ENCODE results near the gene SLC35F3.

DNA sequence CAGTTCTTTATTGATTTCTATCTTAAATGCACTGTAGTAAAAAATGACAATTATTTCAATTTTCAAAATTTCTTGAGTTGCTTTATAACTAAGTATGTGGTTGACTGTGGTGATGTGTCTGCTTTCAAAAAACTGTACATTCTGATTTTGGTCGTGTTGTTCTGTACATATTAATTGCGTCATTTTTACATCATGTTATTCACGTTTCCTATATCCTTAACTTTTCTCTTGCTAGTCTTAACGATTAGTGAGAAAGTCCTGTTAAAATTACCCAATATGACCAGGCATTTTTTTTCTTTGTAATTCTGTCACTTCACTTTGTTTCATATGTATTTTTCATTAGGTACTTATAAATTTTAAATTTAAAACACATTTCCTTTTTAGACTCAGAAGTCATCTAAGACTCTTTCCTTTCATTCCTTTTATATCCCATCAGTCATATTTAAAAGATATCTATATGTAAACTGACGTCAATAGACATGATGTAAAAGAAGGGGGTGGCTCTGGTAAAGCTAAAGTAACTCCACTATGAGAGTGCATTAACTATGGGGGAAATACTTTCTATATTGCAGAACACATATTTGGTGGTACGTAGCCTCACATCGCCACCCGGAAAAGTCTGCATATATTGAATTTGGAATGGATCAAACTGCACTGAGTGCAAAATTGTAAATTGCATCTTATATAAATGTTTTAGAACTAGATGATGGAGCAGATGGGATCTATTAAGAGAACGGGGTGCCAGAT is 467.7 kb downstream of the SLC35F3 start:
- no peak for TF ChIP-seq RAD21 (IDR thresholded peaks at IDR 0.05; ENCODE audit: low read length)
- TF ChIP-seq, protein P1, sequence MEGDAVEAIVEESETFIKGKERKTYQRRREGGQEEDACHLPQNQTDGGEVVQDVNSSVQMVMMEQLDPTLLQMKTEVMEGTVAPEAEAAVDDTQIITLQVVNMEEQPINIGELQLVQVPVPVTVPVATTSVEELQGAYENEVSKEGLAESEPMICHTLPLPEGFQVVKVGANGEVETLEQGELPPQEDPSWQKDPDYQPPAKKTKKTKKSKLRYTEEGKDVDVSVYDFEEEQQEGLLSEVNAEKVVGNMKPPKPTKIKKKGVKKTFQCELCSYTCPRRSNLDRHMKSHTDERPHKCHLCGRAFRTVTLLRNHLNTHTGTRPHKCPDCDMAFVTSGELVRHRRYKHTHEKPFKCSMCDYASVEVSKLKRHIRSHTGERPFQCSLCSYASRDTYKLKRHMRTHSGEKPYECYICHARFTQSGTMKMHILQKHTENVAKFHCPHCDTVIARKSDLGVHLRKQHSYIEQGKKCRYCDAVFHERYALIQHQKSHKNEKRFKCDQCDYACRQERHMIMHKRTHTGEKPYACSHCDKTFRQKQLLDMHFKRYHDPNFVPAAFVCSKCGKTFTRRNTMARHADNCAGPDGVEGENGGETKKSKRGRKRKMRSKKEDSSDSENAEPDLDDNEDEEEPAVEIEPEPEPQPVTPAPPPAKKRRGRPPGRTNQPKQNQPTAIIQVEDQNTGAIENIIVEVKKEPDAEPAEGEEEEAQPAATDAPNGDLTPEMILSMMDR (IDR thresholded peaks at IDR 0.05) = no peak
- TF ChIP-seq EP300 (IDR thresholded peaks at IDR 0.05; ENCODE audit: borderline replicate concordance in 1 of 2, low read depth in 1 of 2, low read length in 1 of 2) = no peak
- TF ChIP-seq RCOR1 (IDR thresholded peaks at IDR 0.05; ENCODE audit: low read length) = no peak
- TF ChIP-seq GATA2 (CRISPR knock-in tag; IDR thresholded peaks at IDR 0.05) = no peak

Measured in SK-N-SH (cell line).